GM19035 (cell line): Measurements from ENCODE around the gene TTC5.
"Not testable (repeated sequence)": the region's sequence is repeated elsewhere in the genome, so short reads cannot be mapped to it uniquely, and the experiment has no call there.

Source experiments
- ATAC-seq: cut with Tn5 transposase; IDR thresholded peaks from one replicate; pipeline ENCODE4 v1.9.1; 2021; ENCODE audit not compliant: unreplicated experiment

The TTC5 gene, protein sequence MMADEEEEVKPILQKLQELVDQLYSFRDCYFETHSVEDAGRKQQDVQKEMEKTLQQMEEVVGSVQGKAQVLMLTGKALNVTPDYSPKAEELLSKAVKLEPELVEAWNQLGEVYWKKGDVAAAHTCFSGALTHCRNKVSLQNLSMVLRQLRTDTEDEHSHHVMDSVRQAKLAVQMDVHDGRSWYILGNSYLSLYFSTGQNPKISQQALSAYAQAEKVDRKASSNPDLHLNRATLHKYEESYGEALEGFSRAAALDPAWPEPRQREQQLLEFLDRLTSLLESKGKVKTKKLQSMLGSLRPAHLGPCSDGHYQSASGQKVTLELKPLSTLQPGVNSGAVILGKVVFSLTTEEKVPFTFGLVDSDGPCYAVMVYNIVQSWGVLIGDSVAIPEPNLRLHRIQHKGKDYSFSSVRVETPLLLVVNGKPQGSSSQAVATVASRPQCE

DNA sequence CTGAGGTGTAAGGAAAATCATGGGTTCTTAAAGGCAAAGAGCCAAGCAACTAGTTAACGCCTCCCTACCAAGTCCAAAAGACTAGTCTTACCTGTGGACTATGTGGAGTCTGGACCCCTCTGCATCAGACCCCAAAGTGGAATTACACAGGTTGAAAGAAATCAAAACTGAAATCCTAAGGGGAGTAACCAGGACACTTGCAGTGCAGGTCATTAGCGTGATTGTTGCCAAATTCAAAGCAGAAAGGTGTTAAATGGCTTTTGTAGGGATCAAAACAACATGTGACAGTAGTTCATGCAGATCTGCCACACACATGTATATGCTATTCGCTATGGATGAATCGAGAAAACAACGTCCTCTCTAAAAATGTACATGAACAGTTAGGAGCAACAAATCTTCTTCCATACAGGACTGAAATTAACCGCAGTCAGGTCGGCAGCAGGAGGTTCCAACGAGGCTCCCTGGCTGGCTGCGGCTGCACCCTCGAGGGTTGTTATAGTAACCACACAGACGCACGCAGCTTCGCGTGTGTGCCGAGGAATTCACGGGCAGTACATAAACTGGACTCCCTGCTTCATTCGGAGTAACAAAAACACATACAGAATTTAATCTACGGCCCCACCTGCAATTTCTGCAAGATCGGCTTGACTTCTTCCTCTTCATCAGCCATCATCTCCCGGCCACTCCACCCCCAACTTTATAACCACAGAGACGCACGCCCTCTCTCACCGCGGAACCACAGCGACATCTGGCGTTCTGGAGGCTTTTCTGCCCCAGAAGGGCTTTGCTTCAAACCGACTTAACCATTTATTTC is at the start of gene TTC5:
TSS of gene TTC5 (minus strand) at position 687 of the 814 bp plus-strand sequence. CDS start at position 673, 14 bp downstream.
- ATAC-seq: peak; percentile 95

DNA sequence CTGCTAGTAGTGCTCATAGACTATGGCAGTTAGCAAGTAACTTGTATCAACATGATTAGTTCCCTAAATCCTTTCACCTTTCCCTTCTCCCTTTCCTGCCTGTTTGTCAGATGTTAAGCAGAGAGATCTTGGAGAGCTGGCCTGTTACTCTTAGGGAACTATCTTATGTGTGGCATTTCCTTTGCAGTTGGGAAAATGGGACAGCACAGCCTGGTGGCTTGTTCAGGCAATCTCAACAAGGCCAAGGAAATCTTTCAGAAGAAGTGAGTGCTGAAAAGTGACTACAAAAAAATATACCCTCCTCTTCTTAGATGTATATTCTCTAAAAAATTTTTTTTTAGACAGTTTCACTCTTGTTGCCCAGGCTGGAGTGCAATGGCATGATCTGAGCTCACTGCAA is 45.1 kb upstream of the TTC5 start:
- ATAC-seq: no peak

DNA sequence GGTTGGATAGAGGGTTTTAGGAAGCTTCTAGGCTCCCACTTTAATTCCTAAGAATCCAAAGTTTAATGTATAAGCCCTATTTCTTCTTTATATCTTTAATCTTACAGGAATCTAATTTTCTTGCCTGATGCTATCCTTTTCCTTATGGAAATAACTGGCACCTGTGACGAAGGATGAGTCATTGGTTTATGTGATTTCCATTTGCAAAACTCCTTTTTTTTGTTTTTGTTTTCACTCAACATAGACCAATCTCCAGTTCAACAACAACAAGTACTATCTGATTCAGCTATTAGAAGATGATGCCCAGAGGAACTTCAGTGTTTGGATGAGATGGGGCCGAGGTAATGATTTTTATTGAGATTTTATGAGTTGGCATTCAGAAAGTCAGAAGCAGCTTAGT is 44.5 kb upstream of the TTC5 start:
- no peak for ATAC-seq

DNA sequence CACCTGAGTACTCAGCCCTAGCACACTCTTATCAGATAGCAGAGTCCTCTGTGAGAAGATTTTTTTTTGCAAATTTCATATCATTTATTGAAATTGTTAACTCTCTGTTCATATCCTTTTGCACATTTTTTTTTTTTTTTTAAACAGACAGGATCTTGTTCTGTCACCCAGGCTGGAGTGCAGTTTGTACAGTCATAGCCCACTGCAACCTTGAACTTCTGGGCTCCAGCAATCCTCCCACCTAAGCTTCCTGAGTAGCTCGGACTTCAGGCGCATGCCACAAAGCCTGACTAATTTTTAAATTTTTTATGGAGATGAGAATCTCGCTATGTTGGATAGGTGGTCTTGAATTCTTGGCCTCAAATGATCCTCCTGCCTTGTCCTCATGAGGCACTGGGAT is 42.0 kb upstream of the TTC5 start:
- ATAC-seq: no peak

DNA sequence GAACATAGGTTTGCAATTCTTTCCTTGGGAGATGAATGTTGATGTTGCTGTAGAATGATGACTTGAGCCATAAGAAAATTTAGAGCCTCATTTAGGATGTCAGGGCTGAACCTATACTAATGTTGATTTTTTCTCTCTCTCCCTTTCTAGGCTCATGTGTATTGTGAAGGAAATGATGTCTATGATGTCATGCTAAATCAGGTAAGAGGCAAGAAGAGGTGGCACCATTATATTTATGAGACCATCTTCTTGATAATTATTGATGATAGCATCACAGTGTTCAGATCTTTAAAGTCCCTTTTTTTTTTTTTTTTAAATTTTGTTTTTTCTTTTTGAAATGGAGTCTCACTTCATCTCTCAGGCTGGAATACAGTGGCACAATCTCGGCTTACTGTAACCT is 41.0 kb upstream of the TTC5 start:
- no peak for ATAC-seq

DNA sequence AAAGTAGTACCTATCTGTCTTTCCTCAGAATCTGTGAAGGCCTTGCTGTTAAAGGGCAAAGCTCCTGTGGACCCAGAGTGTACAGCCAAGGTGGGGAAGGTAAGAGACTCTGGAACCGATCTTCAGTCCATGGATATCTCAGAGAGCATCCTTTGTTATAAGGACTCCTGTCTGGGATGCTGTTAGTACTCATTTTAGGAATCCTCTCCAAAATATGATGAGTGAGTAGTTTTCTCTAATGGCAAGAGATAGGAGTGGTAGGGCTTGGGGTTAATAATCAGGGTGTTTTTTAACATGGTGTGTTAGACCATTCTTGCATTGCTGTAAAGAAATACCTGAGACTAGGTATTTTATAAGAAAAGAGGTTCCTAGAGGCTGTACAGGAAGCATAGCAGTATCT is 39.6 kb upstream of the TTC5 start:
- ATAC-seq: no peak

DNA sequence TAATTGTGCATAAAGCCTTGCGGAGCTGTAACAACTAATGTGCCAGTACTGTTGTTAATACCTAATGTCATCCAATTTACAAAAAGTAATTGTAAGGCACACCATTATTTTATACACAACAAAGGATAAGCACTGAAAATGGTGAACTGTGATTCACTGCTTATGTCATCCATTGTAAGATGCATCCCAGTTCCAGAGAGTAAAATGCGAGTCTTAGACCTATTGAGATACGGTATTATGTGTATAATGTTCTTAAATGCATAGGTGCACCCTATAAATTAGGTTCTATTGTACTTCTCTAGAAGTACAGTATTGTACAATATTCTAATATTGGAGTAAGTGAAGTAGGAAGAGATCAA is 38.1 kb upstream of the TTC5 start:
- ATAC-seq: no peak

DNA sequence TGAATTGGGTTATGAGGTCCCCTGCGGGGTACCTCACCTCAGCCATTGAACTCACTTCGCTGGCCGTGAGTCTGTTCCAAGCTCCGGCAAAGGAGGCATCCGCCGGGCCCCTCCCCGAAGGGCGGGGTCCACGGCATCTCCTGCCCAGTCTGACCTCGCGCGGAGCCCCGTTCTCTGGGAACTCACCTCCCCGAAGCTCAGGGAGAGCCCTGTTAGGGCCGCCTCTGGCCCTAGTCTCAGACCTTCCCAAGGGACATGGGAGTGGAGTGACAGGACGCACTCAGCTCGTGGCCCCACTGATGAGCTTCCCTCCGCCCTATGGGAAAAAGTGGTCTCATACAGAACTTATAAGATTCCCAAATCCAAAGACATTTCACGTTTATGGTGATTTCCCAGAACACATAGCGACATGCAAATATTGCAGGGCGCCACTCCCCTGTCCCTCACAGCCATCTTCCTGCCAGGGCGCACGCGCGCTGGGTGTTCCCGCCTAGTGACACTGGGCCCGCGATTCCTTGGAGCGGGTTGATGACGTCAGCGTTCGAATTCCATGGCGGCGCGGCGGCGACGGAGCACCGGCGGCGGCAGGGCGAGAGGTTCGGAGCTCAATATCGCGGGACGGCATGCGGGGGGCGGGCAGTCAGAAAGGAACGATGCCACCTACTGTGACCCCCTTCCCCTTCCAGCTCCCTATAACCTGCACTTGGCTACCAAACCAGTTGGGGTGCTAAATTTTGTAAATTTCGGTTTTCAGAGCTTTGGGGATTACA is 37.5 kb upstream of the TTC5 start, which contains the start of gene PARP2:
TSS of gene PARP2 (plus strand) at position 544 of the 770 bp plus-strand sequence. CDS start at position 551, 7 bp downstream.
- ATAC-seq: peak; percentile 89

DNA sequence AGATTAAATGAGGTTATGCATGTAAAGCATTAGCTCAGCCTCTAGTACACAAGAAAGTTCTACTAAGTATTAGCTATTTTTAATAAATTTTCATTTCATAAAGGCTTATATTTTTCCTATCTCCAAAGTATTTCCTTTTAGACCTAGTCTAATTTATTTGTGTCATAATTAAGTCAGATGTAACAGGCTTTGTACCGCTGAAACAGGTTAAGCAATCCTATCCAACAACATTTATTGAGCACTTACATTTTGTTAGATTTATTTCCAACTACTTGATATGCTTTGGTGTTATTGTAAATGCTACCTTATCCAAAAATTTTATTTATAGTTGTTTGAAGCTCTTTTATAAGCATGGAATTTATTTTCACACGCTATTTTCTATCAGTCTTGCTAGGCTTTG is 35.9 kb upstream of the TTC5 start:
- ATAC-seq: no peak

DNA sequence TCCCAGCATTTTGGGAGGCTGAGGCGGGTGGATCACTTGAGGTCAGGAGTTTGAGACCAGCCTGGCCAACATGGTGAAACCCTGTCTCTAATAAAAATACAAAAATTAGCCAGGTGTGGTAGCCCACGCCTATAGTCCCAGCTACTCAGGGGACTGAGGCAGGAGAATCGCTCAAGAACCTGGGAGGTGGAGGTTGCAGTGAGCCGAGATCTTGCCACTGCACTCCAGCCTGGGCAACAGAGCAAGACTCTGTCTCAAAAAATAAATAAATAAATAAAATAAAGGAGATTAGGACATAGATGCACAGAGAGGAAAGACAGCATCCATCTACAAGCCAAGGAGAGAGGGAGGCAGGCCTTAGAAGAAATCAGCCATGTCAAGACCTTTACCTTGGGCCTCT is 35.3 kb upstream of the TTC5 start:
- not testable (repeated sequence) for ATAC-seq

DNA sequence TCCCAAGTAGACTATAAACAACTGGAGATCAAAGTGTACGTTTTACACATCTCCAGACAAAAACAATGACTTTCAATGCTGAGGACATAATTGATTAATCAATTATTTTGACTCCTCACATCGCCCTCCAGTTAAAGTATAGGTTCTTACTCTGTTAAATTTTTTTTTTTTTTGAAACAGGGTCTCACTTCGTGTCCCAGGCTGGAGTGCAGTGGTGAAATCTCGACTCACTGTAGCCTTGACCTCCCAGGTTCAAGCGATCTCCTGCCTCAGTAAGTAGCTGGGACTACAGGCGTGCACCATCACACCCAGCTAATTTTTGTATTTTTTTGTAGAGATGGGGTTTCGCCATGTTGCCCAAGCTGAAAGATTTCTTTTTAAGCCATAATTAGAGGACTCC is 28.3 kb upstream of the TTC5 start:
- ATAC-seq: no peak

DNA sequence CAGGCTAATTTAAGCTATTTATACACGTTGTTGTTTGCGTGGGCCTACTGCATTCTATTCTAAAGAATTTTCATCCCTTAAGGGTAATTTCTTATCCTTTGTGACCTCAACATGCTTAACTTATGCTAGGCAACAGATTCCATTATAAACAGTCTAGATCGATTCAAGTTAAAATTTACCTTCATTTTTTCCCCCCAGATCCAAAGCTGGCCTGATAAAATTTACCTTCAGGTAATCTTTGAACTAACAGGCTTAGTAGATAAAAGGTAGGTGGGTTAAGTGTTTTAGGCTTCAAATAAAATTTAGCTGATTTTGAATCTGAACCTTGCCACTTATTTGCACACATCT is 27.7 kb upstream of the TTC5 start:
- ATAC-seq: no peak

DNA sequence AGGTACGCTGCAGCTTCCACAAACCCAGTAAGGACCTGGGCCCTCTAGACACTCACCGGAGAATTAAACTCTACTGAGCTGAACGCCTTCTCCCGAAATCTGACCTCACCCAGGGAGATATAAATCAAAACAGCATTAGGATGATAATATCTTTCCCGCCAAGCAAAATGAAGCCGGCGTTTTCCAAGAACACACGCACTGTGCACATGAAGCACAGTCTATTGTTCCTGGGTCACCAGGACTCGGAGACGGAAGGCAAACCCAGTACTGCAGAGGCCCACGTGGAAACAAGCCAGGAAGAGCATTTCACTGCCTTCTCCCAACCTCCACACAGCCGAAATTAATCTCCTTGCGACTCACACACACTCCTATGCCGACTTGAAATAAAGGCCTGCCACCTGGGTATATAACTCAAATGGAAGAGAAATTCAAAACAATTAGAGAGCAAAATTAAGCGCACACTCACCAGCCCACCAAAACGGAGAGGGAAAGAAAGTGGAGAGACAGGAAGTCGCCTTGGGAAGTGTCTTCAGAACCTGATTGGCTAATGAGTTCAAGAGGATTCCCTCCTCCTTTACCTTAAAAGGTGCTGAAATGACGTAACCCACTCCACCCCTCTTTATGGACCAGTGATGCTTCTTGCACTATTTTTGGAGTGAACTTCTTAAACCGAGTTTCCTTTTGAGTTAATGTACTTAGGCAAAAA is 27.2 kb upstream of the TTC5 start, which contains the start of gene CCNB1IP1:
TSS of gene CCNB1IP1 (minus strand) at position 492 of the 706 bp plus-strand sequence. CDS start 16,756 bp downstream, outside the sequence.
- ATAC-seq: peak; percentile 99

DNA sequence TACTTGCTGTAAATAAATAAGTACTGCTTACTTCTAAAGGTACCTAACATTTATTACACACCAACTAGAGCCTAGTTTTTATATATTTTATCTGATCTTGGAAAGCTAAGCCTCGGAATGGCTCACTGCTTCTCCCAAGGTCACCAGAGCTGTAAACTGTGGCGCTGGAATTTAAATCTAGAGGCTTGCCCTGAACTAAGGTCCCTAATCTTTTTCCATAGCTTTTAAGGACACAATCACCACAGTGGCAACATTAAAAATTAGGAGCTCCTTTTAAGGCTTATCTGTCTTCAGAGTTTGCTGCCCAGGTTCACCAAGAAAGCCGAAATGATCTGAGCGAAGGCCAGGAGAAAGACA is 26.7 kb upstream of the TTC5 start:
- no peak for ATAC-seq

DNA sequence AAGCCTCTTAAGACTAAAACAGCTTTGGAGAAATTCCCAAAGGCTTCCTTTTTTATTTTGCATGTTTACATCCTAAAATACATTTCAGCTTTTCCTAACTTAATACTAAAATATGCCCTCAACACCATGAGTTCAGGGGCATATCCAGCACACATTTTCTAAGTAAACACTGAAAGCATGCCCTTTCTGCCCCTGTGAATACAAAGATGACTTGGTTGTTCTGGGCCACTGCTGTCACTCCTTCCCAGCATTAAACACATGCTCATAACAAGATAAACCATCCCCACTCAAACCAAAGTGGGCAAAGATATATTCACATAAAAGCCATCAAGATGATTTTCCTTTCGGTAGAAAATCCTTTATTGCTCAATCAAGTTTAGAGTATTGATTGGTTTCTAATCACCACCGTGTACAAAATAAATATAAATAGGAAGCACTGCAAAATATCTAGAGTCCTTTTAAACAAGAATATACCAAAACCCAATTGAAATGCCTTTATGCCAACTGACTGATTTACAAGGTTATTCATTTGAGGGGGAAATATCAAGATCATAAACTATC is 25.4 kb upstream of the TTC5 start:
- ATAC-seq: no peak

DNA sequence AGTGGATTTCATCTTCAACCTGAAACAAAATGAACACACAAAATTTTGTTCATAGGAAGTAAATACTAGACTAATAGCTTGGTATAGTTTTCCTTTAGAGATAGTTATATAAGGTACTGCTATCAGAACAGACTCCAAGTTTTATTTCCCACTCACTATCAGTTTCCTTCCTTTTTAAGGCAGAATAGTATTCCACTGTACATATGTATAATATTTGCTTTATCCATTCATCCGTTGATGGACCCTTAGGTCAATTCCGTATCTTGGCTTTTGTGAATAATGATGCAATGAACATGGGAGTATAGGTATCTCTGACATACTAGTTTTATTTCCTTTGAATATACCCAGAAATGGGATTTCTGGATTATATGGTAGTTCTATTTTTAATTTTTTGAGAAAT is 23.6 kb upstream of the TTC5 start:
- ATAC-seq: no peak

DNA sequence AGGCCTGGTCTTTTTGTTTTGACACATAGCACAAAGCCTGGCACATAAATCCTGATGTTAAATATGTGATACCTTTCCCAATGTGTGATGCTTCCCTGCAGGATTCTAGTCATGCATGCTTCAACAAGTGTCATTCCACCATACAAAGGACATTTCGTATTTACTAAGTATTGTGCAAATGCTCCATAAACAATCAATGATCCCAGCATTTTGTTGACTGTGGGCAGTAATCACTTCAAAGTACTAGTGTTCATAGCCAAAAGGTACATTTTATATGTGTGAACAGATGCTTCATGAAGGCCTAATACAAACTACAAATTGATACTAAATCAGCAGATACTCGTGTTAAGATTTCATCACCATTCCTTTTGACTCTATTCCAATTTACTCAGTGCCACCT is 23.0 kb upstream of the TTC5 start:
- no peak for ATAC-seq

DNA sequence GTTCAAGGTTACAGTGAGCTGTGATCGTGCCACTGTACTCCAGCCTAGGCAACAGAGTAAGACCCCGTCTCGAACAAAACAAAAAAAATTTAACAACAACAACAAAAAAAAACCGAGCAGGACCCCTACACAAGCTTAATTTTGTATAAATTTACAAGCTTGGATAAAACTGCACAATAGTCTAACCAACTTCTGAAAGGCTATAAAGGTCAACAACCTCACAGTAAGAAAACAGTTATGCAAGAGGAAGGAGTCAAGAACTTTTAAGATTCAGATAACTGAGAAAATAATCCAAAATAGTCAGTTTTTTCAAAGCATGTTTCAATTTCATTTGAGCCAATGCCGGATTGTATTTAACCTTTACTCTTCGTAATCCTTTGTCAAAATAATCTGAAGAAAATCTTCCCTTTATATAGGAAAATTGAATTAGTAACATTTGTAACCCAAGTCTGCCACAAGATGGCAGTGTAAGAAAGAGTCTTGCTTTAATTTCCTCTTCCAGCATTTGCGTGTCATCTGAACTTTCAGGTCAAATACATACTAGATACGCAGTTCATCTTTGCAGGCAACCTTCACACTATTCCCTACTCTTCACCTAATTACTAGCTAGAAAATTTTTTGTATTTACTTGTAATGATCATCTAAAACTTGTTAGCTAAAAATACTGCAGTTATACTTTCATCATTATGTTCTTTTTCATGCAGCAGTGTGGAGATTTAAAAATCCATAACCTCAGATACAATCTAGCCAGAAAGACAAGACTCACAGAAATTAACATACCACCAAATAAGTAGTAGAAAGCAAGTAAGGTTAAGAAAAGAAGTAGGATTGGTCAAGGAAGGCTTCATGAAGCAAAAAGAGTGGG is 21.5 kb upstream of the TTC5 start:
- ATAC-seq: no peak

DNA sequence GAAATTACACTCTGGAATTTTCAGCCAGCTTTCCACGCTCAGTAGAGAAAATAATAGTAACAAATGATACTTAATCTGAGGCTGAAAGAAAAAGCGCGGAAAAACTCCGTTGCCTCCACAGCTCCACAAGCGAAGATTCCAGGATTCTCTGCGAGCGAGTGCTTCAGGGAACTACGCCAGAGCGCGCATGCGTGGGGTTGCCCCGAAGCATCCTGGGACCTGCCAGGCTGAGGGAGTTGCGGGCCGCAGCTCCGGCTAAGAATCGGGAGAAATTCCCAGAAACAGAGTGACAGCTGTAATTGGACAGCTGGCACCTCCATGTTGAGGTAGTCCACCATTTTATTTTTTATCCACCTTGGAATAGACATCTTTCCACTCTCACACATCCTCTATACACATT is 12.0 kb upstream of the TTC5 start:
- no peak for ATAC-seq

DNA sequence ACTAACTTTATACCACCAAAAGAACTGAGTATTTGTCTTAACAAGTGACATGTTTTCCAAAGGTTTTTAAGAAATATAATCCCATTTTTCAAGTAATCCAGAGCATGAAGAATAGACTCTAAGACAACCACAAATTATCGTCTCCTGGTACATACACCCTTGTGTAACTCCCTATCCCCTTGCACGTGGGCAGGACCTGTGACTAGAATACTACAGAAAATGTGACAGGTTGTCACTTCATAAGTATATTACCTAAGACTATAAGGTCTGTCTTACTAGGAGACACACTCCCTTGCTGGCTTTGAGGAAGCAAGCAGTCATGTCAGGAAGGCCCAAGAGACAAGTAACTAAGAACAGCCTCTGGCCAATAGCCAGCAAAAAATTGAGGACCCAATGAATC is 8.3 kb upstream of the TTC5 start:
- no peak for ATAC-seq
